Right lobe of liver (tissue), 6 donors: Measurements from ENCODE around the gene LDHAL6A. TPM values are rescaled to one million over a fixed set of nuclear protein-coding genes. Genes with fewer than 3 reads are reported as not detected.
A peak's percentile ranks its signal among the peaks of the same experiment; 100 is the strongest.

Experiments
- ATAC-seq, 4 donors: fragments of 200-7000 bp; cut with Tn5 transposase; one replicate each; pipeline ENCODE4 v1.9.1; 2020; ENCODE audit warnings: mild to moderate bottlenecking in 4 of 4, moderate library complexity in 4 of 4
- DNase-seq, 3 donors: peaks; one replicate each; pipeline ENCODE4 v3.0.0-alpha.2; 2020
- H3K27ac ChIP-seq, 3 donors: fragments of 200-600 bp; one replicate each; pipeline ENCODE4 v1.8.0; 2022
- H3K27me3 ChIP-seq, 2 donors: fragments of 200-600 bp; one replicate each; pipeline ENCODE4 v1.8.0; 2022
- H3K36me3 ChIP-seq, 4 donors: fragments of 200-600 bp; sonication (generic) in 1 of 4; one replicate each; pipeline versions ENCODE4 v1.5.1 to v1.8.0; 2017 to 2022; ENCODE audit warnings: control low read depth in 1 of 4
- H3K4me1 ChIP-seq, 4 donors: fragments of 200-600 bp; sonication (generic) in 1 of 4; one replicate each; pipeline versions ENCODE4 v1.5.1 to v1.8.0; 2017 to 2022; ENCODE audit warnings: control low read depth in 1 of 4
- H3K4me3 ChIP-seq, 3 donors: fragments of 200-600 bp; one replicate each; pipeline ENCODE4 v1.8.0; 2022
- H3K9me3 ChIP-seq, 4 donors: fragments of 200-600 bp; sonication (generic) in 1 of 4; one replicate each; pipeline versions ENCODE4 v1.5.1 to v1.8.0; 2017 to 2022; ENCODE audit warnings: control low read depth in 1 of 4
- CTCF ChIP-seq, 4 donors: fragments of 200-600 bp in 3 of 4; fragments of 450-650 bp in 1 of 4; IDR thresholded peaks; one replicate each; pipeline versions ENCODE4 v1.5.1 to v1.8.0; 2016 to 2022; ENCODE audit warnings: antibody characterized with exemption in 4 of 4, mild to moderate bottlenecking in 2 of 4
- POLR2A ChIP-seq: fragments of 450-650 bp; IDR thresholded peaks from one replicate; pipeline ENCODE4 v1.6.1; 2017; ENCODE audit warnings: antibody characterized with exemption, mild to moderate bottlenecking
- WGBS: methylation state at CpG from one replicate; pipeline ENCODE4 v1.1.6; 2018; ENCODE audit warnings: low coverage, low lambda C conversion rate; ENCODE audit not compliant: insufficient coverage; ENCODE audit errors: missing lambda C conversion rate; 5-methylcytosine and 5-hydroxymethylcytosine counted together
- intact Hi-C, 2 donors: fragments of 100-400 bp; cut with DNase I; formaldehyde crosslinking; loops; one replicate each; pipeline versions ENCODE4 v1.11.2 to v1.14.1; 2022
- total RNA-seq, 6 experiments: library from RNA; depleted of rRNA in 2 of 6; stranded (reverse); fragments of >200 nt in 2 of 6; fragmentation: NEBNext Ultra II Directional in 3 of 6; extraction: Animal tissue kit (Norgen Biotek cat#: 25700) in 3 of 6; gene quantifications; one replicate each; pipeline versions ENCODE4 v1.1.0 to v1.2.4, GENCODE V29; 2016 to 2023
- donor health status: DM: no; HTN: yes; CAD: no.
- donor health status: DM: no; HTN: no; CAD: no.
- donor health status: DM: no; HTN: no; CAD: no.
- donor health status: DM: no; HTN: yes; CAD: no.
- donor health status: DM: no; HTN: yes; CAD: no.

Gene LDHAL6A
- total RNA-seq, 6 experiments from 2014 or later, result not detected

- intact Hi-C loops, result no loop called here
- Histone ChIP-seq H3K4me1 (peaks cover 0 to 25% (median 9%) of the 10 kb centered on the region in 4 donors), H3K36me3 (no peaks in the 10 kb centered on the region), H3K27me3 (no peaks in the 10 kb centered on the region), H3K4me3 (no peak overlapping the region), H3K9me3 (no peaks in the 10 kb centered on the region), H3K27ac (no peak overlapping the region)
- ATAC-seq, result no peak
- WGBS, result 71% methylated on average over 1 of the region's 1 CpG
- TF ChIP-seq CTCF (IDR thresholded peaks at IDR 0.05), result no peak
- TF ChIP-seq POLR2A, result no peak
- no peak for DNase-seq
Observed at GRCh38 chr11:18524248-18524647, 68.6 kb downstream of the LDHAL6A start.

- Histone ChIP-seq H3K4me1 (peaks cover 0 to 25% (median 9%) of the 10 kb centered on the region in 4 donors), H3K27ac (peak overlapping the region; percentile 92 to 96 (median 95)), H3K36me3 (no peaks in the 10 kb centered on the region), H3K9me3 (no peaks in the 10 kb centered on the region), H3K27me3 (no peaks in the 10 kb centered on the region), H3K4me3 (peak overlapping the region; percentile 86 to 94 (median 91))
- intact Hi-C loops, result no loop called here
- TF ChIP-seq POLR2A (no peak), CTCF (IDR thresholded peaks at IDR 0.05) (no peak)
- DNase-seq (no peak), ATAC-seq (no peak)
- 0% methylated on average over 8 of the region's 8 CpGs for WGBS
Observed at GRCh38 chr11:18526130-18526520, 70.5 kb downstream of the LDHAL6A start.

GRCh38 chr11:18526521-18527296 is 71.1 kb downstream of the LDHAL6A start, which contains the start of gene TSG101:
Gene TSG101 (minus strand): TSS chr11:18526942. CDS start chr11:18526816, 126 bp downstream.
- no peaks in the 10 kb centered on the region for H3K36me3 ChIP-seq
- 0% methylated on average over 16 of the region's 57 CpGs for WGBS
- peak within 1 kb of the TSS; percentile 86 to 94 (median 91) for H3K4me3 ChIP-seq
- intact Hi-C loops, result no loop called here
- H3K27me3 ChIP-seq, result no peaks in the 10 kb centered on the region
- H3K27ac ChIP-seq, result peak within 1 kb of the TSS; percentile 92 to 96 (median 95)
- peak; percentile 79 for TF ChIP-seq POLR2A
- TF ChIP-seq CTCF (IDR thresholded peaks at IDR 0.05), result no peak
- peak; percentile 96 to 97 (median 96) for DNase-seq
- ATAC-seq, result peak; percentile 97 to 98 (median 97)
- H3K9me3 ChIP-seq, result no peaks in the 10 kb centered on the region
- peaks cover 0 to 25% (median 9%) of the 10 kb centered on the region in 4 donors for H3K4me1 ChIP-seq

GRCh38 chr11:18527512-18527911 is 71.9 kb downstream of the LDHAL6A start:
- intact Hi-C loops, result no loop called here
- WGBS, result 12% methylated on average over 5 of the region's 5 CpGs
- DNase-seq (no peak), ATAC-seq (peak in 1 of 4 donors; percentile 2)
- Histone ChIP-seq H3K36me3 (no peaks in the 10 kb centered on the region), H3K27me3 (no peaks in the 10 kb centered on the region), H3K4me3 (peak overlapping the region; percentile 86 to 94 (median 91)), H3K4me1 (peaks cover 0 to 25% (median 9%) of the 10 kb centered on the region in 4 donors), H3K27ac (peak overlapping the region; percentile 92 to 96 (median 95)), H3K9me3 (no peaks in the 10 kb centered on the region)
- no peak for TF ChIP-seq POLR2A
- TF ChIP-seq CTCF (IDR thresholded peaks at IDR 0.05), result no peak

Other genes starting within 250 kb of the LDHAL6A start
- gene SAA4, start 219.1 kb upstream of the LDHAL6A start, total RNA-seq, result 1,000 to 10,000 TPM in 3 of 6 experiments, 100 to 1,000 TPM in 3; 798 to 1,388 (median 1,016) TPM
- over 10,000 TPM in 5 of 6 experiments, 1,000 to 10,000 TPM in 1; 3,864 to 26,600 (median 17,359) TPM for gene SAA2, start 207.2 kb upstream of the LDHAL6A start, total RNA-seq
- over 10,000 TPM in 5 of 6 experiments, 1,000 to 10,000 TPM in 1; 7,699 to 33,192 (median 12,593) TPM for gene SAA1, start 189.6 kb upstream of the LDHAL6A start, total RNA-seq
- 10 to 100 TPM; 20.2 to 87.0 (median 41.7) TPM for gene HPS5, start 133.7 kb upstream of the LDHAL6A start, total RNA-seq
- gene GTF2H1, start 133.3 kb upstream of the LDHAL6A start, total RNA-seq, result 10 to 100 TPM; 13.3 to 30.7 (median 19.7) TPM
- 100 to 1,000 TPM; 227 to 866 (median 656) TPM for gene LDHA, start 61.3 kb upstream of the LDHAL6A start, total RNA-seq
- gene LDHC, start 43.5 kb upstream of the LDHAL6A start, total RNA-seq, result 1 to 10 TPM in 2 of 6 experiments, under 1 TPM in 1, not detected in 3; 0.61 to 1.6 (median 1.5) TPM
- 10 to 100 TPM; 15.8 to 68.0 (median 25.7) TPM for gene TSG101, start 71.1 kb downstream of the LDHAL6A start, total RNA-seq
- gene UEVLD, start 132.9 kb downstream of the LDHAL6A start, total RNA-seq, result 10 to 100 TPM in 2 of 6 experiments, 1 to 10 TPM in 4; 9.5 to 18.1 (median 9.9) TPM
- gene MISFA, start 143.9 kb downstream of the LDHAL6A start, total RNA-seq, result 1 to 10 TPM in 3 of 6 experiments, under 1 TPM in 1, not detected in 2; 0.83 to 2.2 (median 1.4) TPM
- 10 to 100 TPM in 1 of 6 experiments, 1 to 10 TPM in 5; 6.3 to 14.7 (median 8.4) TPM for gene SPTY2D1, start 178.5 kb downstream of the LDHAL6A start, total RNA-seq
- gene TMEM86A, start 242.9 kb downstream of the LDHAL6A start, total RNA-seq, result 1 to 10 TPM; 2.0 to 4.9 (median 3.8) TPM